22Rv1 (cell line): ENCODE results near the gene VIPR2.

ENCODE experiments used
- CTCF ChIP-seq: fragments of 450-650 bp; IDR thresholded peaks from 2 replicates; pipeline ENCODE4 v1.5.1; 2017; ENCODE audit warnings: mild to moderate bottlenecking
- ZFX ChIP-seq: fragments of 450-650 bp; IDR thresholded peaks from 2 replicates; pipeline ENCODE4 v1.6.1; 2017; ENCODE audit warnings: antibody characterized with exemption, borderline replicate concordance

- TF ChIP-seq CTCF (no peak), ZFX (no peak)
Observed at GRCh38 chr7:159175792-159176191, 31.1 kb upstream of the VIPR2 start.
